Hematopoietic multipotent progenitor cell treated with erythropoietin and hydrocortisone succinate and interleukin-3 and kit ligand, for 17 days (in vitro differentiated cells): Measurements from ENCODE around the gene ATP23.

Experiments
- DNase-seq: peaks from one replicate; pipeline ENCODE4 v3.0.0-alpha.2; 2015; ENCODE audit warnings: low spot score

The ATP23 gene

DNA sequence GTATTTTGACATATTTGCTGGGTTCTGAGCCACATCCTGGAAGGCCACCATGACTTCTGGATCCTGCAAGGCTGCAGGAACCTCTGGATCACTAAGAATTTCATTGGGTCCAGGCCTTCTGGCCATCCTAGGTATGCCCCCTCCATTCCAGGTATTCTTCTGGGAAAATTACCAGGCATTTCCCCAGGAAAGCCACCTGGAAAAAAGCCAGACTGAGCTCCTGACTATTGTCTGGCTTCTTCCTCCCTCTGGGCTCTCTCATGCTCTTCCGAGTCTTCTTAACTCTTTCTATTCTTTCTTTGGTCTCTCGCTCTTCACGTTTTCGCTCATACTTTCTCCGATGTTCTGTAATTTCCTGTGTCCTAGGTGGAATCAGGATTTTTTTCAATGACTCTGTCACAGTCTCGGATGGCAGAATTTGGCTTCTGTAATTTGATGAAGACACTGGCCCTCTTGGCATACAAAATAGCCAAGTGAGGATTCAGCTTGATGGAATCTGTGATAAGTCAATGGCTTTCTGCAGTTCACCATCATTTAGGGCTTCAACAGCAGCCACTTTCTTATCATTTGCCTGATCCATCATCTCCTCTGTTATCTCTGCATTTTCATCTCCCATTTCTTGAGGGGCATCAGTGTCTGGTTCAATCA is 42.6 kb downstream of the ATP23 start:
- DNase-seq = no peak

DNA sequence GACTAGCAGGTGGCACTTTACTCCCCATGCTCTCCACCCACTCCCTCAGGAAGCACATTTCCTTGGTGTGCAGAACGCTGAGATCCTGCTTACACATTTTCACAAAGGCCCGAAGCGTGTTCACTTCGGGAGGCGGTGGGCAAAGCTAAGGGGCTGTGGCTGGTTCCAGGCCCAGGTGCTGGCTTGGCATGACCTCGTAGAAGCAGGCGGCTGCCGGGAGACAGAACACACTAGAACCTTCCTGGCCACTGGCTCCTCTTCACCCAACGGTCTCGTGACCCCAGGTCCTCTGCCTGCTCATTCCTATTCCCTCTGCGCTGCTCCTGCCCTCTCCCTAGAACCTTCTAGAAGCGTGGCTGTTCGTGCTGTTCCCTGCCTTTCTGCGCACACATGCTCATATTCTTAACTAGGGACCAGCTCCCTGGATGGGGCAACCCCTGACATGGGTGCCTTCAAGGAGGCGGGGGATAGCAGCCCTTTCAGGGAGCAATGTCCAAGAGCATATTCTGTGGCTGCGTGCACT is 43.3 kb downstream of the ATP23 start:
- DNase-seq = no peak

DNA sequence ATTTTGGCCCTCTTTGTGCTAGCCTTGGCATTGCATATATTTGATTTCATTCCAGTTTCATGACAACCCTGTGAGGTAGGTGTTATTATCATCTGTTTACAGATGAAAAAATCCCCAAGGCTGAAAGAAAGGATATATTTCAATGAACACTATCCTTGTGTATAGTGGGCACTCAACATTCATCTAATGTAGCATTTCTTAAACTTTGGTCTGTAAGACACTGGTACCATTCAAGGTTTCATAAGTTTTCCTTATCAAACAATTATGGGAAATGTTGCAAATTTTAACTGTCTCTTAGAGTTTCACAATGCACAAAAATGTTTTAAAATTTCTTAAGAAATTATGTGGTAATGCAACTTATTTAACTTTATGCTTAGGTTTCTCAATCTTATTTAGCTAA is 44.3 kb downstream of the ATP23 start:
- DNase-seq = no peak

DNA sequence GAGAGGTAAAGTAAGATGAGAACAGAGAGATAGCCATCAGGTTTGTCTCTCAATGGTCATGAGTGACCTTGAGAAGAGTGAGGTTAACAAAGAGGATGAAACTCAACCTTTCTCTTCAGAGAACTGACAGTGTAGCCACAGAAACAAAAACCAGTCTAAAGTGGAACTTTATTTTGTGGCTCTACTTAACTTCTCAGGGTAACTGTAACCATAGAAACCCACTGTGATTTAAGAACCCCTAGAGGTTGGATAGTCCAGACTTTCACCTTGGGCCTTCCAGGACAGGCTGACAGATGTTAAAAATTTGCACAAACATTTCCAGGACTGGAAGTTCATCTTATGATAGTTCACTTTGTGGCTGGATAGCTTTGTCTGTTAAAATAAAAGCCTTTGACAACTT is 48.5 kb downstream of the ATP23 start:
- DNase-seq = no peak

DNA sequence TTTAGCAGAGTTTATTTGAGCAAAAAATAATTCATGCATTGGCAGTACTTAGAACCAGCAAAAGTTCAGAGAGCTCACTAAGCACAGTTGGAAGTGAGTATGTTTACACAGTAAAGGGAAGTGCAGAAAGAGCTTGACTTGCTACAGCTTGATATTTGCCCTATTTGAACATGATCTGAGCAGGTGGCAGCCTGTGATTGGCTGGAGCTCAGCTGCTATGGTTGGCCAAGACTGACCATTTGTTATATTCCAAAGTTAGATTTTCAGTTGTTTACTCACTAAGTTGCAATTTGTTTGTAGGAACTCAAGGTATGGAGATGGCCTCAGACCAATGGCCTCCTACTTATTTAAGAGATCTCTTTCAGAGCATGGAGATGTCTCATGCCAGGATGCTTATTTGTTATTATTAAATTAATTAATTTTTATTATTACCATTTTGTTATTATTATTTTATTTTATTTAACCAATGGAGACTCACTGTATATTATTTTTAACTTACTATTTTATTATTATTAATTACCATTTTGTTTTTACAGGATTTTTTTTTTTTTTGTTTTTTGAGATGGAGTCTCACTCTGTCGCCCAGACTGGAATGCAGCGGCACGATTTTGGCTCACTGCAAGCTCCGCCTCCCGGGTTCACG is 49.0 kb downstream of the ATP23 start:
- no peak for DNase-seq

DNA sequence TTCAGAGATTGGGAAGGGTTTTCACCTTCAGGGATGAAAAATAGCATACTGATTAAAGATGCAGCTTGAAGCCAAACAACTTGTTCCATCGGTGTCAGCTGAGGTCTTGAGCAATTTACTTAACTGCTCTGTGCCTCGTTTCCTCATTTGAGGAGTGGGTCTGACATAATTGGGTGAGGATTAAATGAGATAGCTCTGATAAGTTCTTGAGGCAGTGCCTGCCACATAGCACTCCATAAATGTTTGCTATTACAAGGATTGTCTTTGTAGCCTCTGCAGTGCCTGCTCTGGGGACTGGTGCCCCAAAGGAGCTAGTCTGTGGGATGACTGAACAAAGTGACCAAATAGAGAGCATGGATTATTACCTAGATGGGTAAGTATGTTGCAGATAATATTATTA is 50.6 kb downstream of the ATP23 start:
- DNase-seq = no peak

DNA sequence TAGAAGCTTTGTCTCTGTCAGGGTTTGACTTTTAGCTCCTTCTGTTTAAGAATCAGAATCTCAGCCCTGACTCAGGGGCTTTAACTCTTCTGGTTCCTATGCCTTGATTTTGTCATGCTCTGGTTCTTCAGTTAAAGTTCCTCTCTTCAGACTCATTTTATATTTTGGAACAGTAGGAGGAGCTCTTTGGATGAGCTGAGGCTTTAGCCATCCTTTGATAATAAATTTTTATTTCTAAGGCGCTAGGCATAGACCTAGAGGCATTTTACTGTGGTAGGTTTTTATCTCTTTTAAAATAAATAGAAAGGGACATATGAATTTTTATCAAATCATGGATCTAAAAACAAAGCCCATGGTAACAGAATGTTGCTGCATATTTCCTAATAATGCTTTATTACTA is 51.7 kb downstream of the ATP23 start:
- DNase-seq = no peak

DNA sequence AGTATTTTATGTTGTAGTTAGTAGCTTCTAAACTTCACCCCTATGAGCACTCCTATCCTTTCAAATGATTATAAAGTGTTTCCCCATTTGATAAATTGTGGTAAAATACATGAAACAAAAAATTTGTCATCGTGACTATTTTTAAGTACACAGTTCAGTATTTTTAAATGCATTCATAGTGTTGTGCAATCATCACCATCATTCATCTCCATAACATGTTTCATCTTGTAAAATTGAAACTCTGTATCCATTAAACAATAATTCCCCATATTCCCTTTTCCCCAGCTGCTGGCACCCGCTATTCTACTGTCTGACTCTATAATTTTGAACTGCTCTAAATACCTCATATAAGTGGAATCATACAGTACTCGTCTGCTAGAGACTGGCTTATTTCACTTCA is 52.5 kb downstream of the ATP23 start:
- DNase-seq = no peak

DNA sequence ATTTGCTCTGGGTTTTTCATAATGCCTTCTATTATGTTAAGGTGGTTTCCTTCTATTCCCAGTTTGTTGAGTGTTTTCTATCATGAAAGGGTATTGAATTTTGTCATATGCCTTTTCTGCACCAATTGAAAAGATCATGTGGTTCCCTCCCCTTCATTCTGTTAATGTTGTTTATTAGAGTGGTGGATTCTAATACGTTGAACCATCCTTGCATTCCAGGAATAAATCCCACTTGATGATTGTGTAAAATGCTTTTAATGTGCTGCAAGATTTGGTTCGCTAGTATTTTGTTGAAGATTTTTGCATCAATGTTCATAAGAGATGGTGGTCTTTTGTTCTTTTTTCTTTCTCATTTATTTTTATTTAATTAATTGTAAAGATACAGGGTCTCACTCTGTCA is 55.2 kb downstream of the ATP23 start:
- no peak for DNase-seq

DNA sequence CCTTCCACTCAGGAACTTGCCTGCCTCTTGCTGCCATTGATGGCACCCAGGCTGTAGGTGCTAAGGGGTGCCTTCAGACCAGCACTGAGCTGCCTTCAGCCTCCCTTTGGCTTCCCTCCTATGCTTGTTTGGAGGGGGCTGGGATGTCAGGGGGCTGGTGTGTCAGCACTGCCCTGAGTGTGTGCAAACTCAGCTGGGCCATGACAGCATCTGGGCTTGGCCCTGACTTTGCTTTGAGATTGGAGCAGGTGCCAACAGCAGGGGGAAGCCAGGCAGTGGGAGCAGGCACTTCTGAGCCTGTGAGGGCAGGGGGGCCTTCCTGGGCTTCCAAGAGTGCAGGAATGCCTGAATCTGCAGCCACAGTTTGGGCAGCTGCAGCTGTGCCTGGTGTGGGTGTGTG is 56.9 kb downstream of the ATP23 start:
- no peak for DNase-seq

DNA sequence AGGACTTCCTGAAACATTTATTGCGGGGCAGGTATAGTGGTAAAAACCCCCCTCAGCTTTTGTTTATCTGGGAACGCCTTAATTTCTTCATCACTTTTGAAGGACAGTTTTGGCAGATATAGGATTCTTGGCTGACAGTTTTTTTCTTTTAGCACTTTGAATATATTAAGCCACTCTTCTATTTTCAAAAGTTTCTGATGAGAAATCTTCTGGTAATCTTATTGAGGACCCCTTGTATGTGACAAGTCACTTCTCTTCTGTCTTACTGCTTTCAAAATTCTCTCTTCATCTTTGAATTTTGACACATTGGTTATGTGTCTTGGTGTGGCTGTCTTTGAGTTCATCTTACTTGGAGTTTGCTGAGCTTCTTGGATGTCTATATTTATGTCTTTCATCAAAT is 59.1 kb downstream of the ATP23 start:
- no peak for DNase-seq

DNA sequence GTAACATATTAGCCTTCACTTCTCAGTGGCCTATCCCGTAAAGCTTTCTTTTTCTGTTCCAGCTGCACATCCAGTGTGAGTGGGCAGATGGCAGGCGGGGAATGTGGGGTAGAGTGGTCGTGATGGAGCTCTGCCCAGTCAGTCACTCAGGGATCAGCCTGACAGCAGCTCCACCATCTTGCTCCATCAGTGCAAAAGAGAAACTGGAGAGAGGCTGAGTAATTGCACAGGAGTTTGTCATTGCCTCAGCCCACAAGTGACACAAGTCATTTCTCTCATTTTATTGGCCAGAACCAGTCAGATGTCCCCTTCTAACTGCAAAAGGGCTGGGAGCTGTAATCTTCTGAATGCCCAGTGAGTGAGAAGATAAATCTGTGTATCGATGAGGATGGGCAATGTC is 66.5 kb downstream of the ATP23 start:
- no peak for DNase-seq

DNA sequence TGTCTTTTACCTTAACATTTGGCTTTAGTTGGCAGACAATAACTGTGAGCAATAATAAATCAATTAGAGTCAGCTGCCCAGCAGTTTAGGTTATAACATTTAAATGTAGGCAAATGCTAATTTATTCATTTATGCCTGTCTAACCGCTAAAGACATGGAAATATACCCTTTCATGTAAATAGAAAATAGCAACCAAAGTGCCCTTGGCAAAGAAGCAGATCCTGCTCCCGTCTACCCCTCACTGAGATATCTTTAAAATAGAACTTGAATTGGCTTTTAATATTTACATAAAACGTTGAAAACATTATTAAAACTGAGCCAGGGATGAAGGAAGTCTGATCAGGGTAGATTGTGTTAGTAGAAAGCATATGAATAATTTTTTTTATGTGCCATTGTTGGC is 67.3 kb downstream of the ATP23 start:
- no peak for DNase-seq
